GM12801 (cell line): ENCODE measurements around the gene UNC80.

Experiments used
- CTCF ChIP-seq: IDR thresholded peaks from one replicate; pipeline ENCODE4 v1.5.1; 2011; ENCODE audit warnings: control low read depth; ENCODE audit not compliant: insufficient read length; ENCODE audit errors: extremely low read depth

UNC80 gene, protein sequence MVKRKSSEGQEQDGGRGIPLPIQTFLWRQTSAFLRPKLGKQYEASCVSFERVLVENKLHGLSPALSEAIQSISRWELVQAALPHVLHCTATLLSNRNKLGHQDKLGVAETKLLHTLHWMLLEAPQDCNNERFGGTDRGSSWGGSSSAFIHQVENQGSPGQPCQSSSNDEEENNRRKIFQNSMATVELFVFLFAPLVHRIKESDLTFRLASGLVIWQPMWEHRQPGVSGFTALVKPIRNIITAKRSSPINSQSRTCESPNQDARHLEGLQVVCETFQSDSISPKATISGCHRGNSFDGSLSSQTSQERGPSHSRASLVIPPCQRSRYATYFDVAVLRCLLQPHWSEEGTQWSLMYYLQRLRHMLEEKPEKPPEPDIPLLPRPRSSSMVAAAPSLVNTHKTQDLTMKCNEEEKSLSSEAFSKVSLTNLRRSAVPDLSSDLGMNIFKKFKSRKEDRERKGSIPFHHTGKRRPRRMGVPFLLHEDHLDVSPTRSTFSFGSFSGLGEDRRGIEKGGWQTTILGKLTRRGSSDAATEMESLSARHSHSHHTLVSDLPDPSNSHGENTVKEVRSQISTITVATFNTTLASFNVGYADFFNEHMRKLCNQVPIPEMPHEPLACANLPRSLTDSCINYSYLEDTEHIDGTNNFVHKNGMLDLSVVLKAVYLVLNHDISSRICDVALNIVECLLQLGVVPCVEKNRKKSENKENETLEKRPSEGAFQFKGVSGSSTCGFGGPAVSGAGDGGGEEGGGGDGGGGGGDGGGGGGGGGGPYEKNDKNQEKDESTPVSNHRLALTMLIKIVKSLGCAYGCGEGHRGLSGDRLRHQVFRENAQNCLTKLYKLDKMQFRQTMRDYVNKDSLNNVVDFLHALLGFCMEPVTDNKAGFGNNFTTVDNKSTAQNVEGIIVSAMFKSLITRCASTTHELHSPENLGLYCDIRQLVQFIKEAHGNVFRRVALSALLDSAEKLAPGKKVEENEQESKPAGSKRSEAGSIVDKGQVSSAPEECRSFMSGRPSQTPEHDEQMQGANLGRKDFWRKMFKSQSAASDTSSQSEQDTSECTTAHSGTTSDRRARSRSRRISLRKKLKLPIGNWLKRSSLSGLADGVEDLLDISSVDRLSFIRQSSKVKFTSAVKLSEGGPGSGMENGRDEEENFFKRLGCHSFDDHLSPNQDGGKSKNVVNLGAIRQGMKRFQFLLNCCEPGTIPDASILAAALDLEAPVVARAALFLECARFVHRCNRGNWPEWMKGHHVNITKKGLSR (N-terminal part only)

GRCh38 chr2:209771474-209772289, at the start of gene UNC80:
Gene UNC80, plus strand, starts transcription at chr2:209771832. Its CDS starts 241 bp downstream, at chr2:209772073.
- no peak for TF ChIP-seq CTCF

GRCh38 chr2:209726311-209726710, 45.3 kb upstream of the UNC80 start:
- no peak for TF ChIP-seq CTCF

DNA sequence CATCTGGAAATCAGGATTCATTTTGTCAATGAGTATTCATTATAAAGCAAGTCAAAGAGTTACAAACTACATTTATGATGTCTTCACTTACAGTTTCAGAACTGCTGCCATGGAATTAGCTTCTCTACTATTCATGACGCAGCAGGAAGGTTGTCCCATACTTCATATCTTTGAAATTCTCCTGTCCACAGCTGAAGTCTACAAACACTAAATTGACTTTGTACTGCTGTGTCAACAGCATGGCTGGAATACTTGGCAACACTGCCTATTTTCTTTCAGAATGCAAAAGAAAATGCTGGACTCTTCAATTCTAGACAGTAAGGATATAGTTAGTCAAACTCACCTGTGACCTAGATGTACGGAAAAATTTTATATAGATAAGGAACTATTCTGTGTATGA, 44.6 kb upstream of the UNC80 start:
- no peak for TF ChIP-seq CTCF

- no peak for TF ChIP-seq CTCF
Measured at GRCh38 chr2:209734805-209735204, 36.8 kb upstream of the UNC80 start.

DNA sequence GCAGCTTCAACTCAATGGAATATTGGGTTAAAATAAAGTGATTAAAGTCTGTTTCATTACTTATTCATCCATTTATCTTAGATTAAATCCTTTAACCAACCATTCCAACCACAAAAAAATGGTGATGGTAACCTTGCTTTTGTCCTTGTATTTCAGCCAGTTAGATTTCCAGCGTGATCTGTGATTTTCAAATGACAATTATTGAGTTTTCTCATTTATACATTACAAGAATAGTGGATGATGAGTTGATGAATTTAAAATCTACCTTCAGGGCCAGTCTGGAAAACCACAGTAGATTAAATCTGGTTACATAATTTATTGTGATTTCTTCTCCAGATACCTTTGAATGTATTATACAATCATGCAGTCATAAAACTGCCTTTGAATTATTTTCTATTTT, 29.7 kb upstream of the UNC80 start:
- no peak for TF ChIP-seq CTCF

DNA sequence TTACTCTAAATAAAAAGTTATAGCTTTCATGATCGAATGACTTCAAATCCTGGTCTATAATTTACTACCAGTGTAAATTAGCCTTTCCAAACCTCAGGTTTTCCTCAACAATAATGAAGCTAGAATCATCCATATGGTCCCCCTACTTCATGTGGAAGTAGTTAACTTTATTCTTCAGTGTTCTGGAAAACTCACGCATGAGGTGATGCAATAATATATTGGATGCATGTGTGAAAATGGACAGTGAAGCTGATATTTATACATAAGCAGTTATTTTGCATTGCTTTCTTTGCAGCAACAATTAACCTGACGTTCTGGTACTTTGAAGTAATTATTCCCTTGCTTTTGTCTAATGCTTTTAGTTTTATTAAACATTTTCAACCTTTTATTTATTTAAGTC, 18.6 kb upstream of the UNC80 start:
- no peak for TF ChIP-seq CTCF
